GM21717 (cell line): ENCODE measurements around the gene ATM.
"Not testable (repeated sequence)": the region's sequence is repeated elsewhere in the genome, so short reads cannot be mapped to it uniquely, and the experiment has no call there.

ENCODE experiments used
- ATAC-seq: cut with Tn5 transposase; IDR thresholded peaks from one replicate; pipeline ENCODE4 v1.9.1; 2021; ENCODE audit warnings: mild to moderate bottlenecking, moderate library complexity; ENCODE audit not compliant: unreplicated experiment

ATM gene

GRCh38 chr11:108346451-108346850 lies 123.6 kb downstream of the ATM start:
- no peak for ATAC-seq

GRCh38 chr11:108351468-108351867 lies 128.6 kb downstream of the ATM start:
- no peak for ATAC-seq

GRCh38 chr11:108364159-108364558 lies 141.3 kb downstream of the ATM start:
- no peak for ATAC-seq

GRCh38 chr11:108368134-108368533 lies 145.3 kb downstream of the ATM start:
- ATAC-seq = no peak

GRCh38 chr11:108369064-108369463 lies 146.2 kb downstream of the ATM start:
- ATAC-seq = no peak

- no peak for ATAC-seq
Measured at GRCh38 chr11:108370315-108370714, 147.4 kb downstream of the ATM start.

- ATAC-seq = no peak
Measured at GRCh38 chr11:108370990-108371389, 148.1 kb downstream of the ATM start.

GRCh38 chr11:108373505-108373904 lies 150.6 kb downstream of the ATM start:
- not testable (repeated sequence) for ATAC-seq

- ATAC-seq = no peak
Measured at GRCh38 chr11:108388576-108388975, 165.7 kb downstream of the ATM start.

- no peak for ATAC-seq
Measured at GRCh38 chr11:108392353-108392752, 169.5 kb downstream of the ATM start.

GRCh38 chr11:108393046-108393445 lies 170.2 kb downstream of the ATM start:
- ATAC-seq = no peak

GRCh38 chr11:108394744-108395284 lies 171.9 kb downstream of the ATM start:
- no peak for ATAC-seq

- ATAC-seq = not testable (repeated sequence)
Measured at GRCh38 chr11:108396672-108397071, 173.8 kb downstream of the ATM start.

GRCh38 chr11:108398439-108398838 lies 175.6 kb downstream of the ATM start:
- no peak for ATAC-seq

- ATAC-seq = no peak
Measured at GRCh38 chr11:108402241-108402640, 179.4 kb downstream of the ATM start.

GRCh38 chr11:108403052-108403451 lies 180.2 kb downstream of the ATM start:
- ATAC-seq = no peak

GRCh38 chr11:108405706-108406105 lies 182.8 kb downstream of the ATM start:
- no peak for ATAC-seq

- ATAC-seq = no peak
Measured at GRCh38 chr11:108414958-108415357, 192.1 kb downstream of the ATM start.

GRCh38 chr11:108417551-108417950 lies 194.7 kb downstream of the ATM start:
- ATAC-seq = not testable (repeated sequence)
